Keratinocyte (primary cell): Measurements from ENCODE around the gene CECR2. TPM values are rescaled to one million over a fixed set of nuclear protein-coding genes. Genes with fewer than 3 reads are reported as not detected.

Source experiments
- DNase-seq: peaks from one replicate; pipeline ENCODE4 v3.0.0-alpha.2; 2011; ENCODE audit warnings: low read depth, missing footprints, low spot score
- FAIRE-seq: peaks from 2 replicates; lab custom pipeline; 2011; peaks lifted over from hg19 to GRCh38; lab: Jason Lieb, UNC
- H2AFZ ChIP-seq: 2 replicates; pipeline ENCODE4 v1.6.0; 2012; ENCODE audit warnings: low read length, control low read depth, inconsistent platforms; ENCODE audit not compliant: control insufficient read depth
- H3K27ac ChIP-seq: 2 replicates; pipeline ENCODE4 v1.5.1; 2011; ENCODE audit warnings: low read length; ENCODE audit not compliant: control insufficient read depth, insufficient read depth
- H3K27me3 ChIP-seq: 3 replicates; pipeline ENCODE4 v1.6.0; 2011; ENCODE audit warnings: low read length; ENCODE audit not compliant: control insufficient read depth, insufficient read depth; ENCODE audit errors: extremely low read depth
- H3K36me3 ChIP-seq, 2 experiments: 2 replicates in 1 of 2; 3 replicates in 1 of 2; pipeline ENCODE4 v1.5.1; 2011; ENCODE audit warnings: low read length in 2 of 2, mild to moderate bottlenecking in 1 of 2; ENCODE audit not compliant: control insufficient read depth in 2 of 2, insufficient read depth in 2 of 2; ENCODE audit errors: extremely low read depth in 1 of 2
- H3K4me1 ChIP-seq: 3 replicates; pipeline ENCODE4 v1.5.1; 2011; ENCODE audit warnings: low read length; ENCODE audit not compliant: control insufficient read depth, insufficient read depth; ENCODE audit errors: extremely low read depth
- H3K4me2 ChIP-seq: 3 replicates; pipeline ENCODE4 v1.6.0; 2011; ENCODE audit warnings: low read depth, low read length; ENCODE audit not compliant: control insufficient read depth, insufficient read depth; ENCODE audit errors: extremely low read depth
- H3K4me3 ChIP-seq, 3 experiments: fragments of 200-600 bp in 1 of 3; sonication (generic) in 1 of 3; 2 replicates in 2 of 3; 3 replicates in 1 of 3; pipeline ENCODE4 v1.5.1; 2011 to 2016; ENCODE audit warnings: low read length in 3 of 3, mild to moderate bottlenecking in 3 of 3, control low read depth in 2 of 3, inconsistent platforms in 1 of 3, low read depth in 1 of 3, mixed read lengths in 1 of 3, mixed run types in 1 of 3, moderate library complexity in 1 of 3; ENCODE audit not compliant: control insufficient read depth in 2 of 3, insufficient read depth in 2 of 3; ENCODE audit errors: extremely low read depth in 1 of 3
- H3K79me2 ChIP-seq: 2 replicates; pipeline ENCODE4 v1.6.0; 2012; ENCODE audit warnings: low read length; ENCODE audit not compliant: control insufficient read depth, insufficient read depth
- H3K9ac ChIP-seq: 3 replicates; pipeline ENCODE4 v1.6.0; 2011; ENCODE audit warnings: low read length; ENCODE audit not compliant: control insufficient read depth, insufficient read depth; ENCODE audit errors: extremely low read depth
- H3K9me1 ChIP-seq: 3 replicates; pipeline ENCODE4 v1.6.0; 2011; ENCODE audit warnings: low read length; ENCODE audit not compliant: control insufficient read depth, insufficient read depth; ENCODE audit errors: extremely low read depth
- H3K9me3 ChIP-seq: 2 replicates; pipeline ENCODE4 v1.5.1; 2012; ENCODE audit warnings: low read depth, low read length; ENCODE audit not compliant: control insufficient read depth
- H4K20me1 ChIP-seq: 3 replicates; pipeline ENCODE4 v1.6.0; 2011; ENCODE audit warnings: low read length; ENCODE audit not compliant: control insufficient read depth, insufficient read depth; ENCODE audit errors: extremely low read depth
- CTCF ChIP-seq, 3 experiments: IDR thresholded peaks in 1 of 3; conservative IDR thresholded peaks in 1 of 3; optimal IDR thresholded peaks in 1 of 3; 2 replicates in 2 of 3; 3 replicates in 1 of 3; pipeline versions ENCODE3 to v1.5.1; 2011; ENCODE audit warnings: low read length in 3 of 3, mild to moderate bottlenecking in 3 of 3, moderate library complexity in 2 of 3, control low read depth in 1 of 3, inconsistent platforms in 1 of 3; ENCODE audit not compliant: insufficient read depth in 2 of 3; ENCODE audit errors: extremely low read depth in 1 of 3
- EZH2 ChIP-seq: IDR thresholded peaks from one replicate; pipeline ENCODE4 v1.6.1; 2012; ENCODE audit warnings: inconsistent platforms, mild to moderate bottlenecking, low read length, moderate library complexity
- dilution Hi-C: fragments of 300-500 bp; cut with MboI; formaldehyde crosslinking; loops from one replicate; pipeline ENCODE4 v1.7.0; 2020; ENCODE audit warnings: low sequenced_read_pairs; ENCODE audit not compliant: extremely low pct_ligation_motif_present
- polyA plus RNA-seq, 5 experiments: library from polyadenylated mRNA; depleted of rRNA in 3 of 5; stranded (reverse) in 3 of 5; stranded (forward) in 1 of 5; unstranded in 1 of 5; fragments of >200 nt; gene quantifications; 1 replicate in 1 of 5; 2 replicates in 3 of 5; 3 replicates in 1 of 5; pipeline versions ENCODE4 v1.2.1 to v1.2.3, GENCODE V29; 2011 to 2012; ENCODE audit warnings: missing spikeins in 2 of 5, low read depth in 1 of 5, low replicate concordance in 1 of 5

CECR2 gene
- polyA plus RNA-seq, 1 donor (not counting 4 experiments of a cell fraction or from before 2014, with no cell fraction given) = not detected

GRCh38 chr22:17581056-17581455 is 211.8 kb downstream of the CECR2 start:
- dilution Hi-C loops = no loop called here
- FAIRE-seq = no peak

GRCh38 chr22:17581631-17582030 is 212.4 kb downstream of the CECR2 start:
- H3K4me2 ChIP-seq = no peak overlapping the region
- H3K36me3 ChIP-seq = no peaks in the 10 kb centered on the region
- H3K9me1 ChIP-seq = no peaks in the 10 kb centered on the region
- no peaks in the 10 kb centered on the region for H3K9me3 ChIP-seq
- no peak overlapping the region for H3K9ac ChIP-seq
- H2AFZ ChIP-seq = no peak overlapping the region
- no peak for TF ChIP-seq EZH2
- TF ChIP-seq CTCF (optimal IDR thresholded peaks at IDR 0.05 in 1 of 3, IDR thresholded peaks at IDR 0.05 in 1 of 3, conservative IDR thresholded peaks at IDR 0.05 in 1 of 3; ENCODE audit: extremely low read depth in 1 of 3, insufficient read depth in 2 of 3, low read length in 3 of 3) = no peak
- H3K79me2 ChIP-seq = no peaks in the 10 kb centered on the region
- no peaks in the 10 kb centered on the region for H3K27me3 ChIP-seq
- no peak overlapping the region for H3K27ac ChIP-seq
- peaks cover 2% of the 10 kb centered on the region for H3K4me1 ChIP-seq
- no peak for FAIRE-seq
- no peak overlapping the region for H3K4me3 ChIP-seq
- dilution Hi-C loops = no loop called here
- H4K20me1 ChIP-seq = no peaks in the 10 kb centered on the region
- no peak for DNase-seq

More at GRCh38 chr22:17581056-17581455, 211.8 kb downstream of the CECR2 start:
- TF ChIP-seq EZH2 = no peak
- Histone ChIP-seq H3K9ac (no peak overlapping the region), H3K27ac (no peak overlapping the region), H3K36me3 (no peaks in the 10 kb centered on the region), H4K20me1 (no peaks in the 10 kb centered on the region), H3K4me2 (no peak overlapping the region), H3K9me3 (no peaks in the 10 kb centered on the region), H3K9me1 (no peaks in the 10 kb centered on the region), H3K79me2 (no peaks in the 10 kb centered on the region), H3K4me1 (peaks cover 6% of the 10 kb centered on the region), H2AFZ (no peak overlapping the region), H3K27me3 (no peaks in the 10 kb centered on the region), H3K4me3 (no peak overlapping the region)
- DNase-seq = no peak

GRCh38 chr22:17583151-17583550 is 213.9 kb downstream of the CECR2 start:
- no peaks in the 10 kb centered on the region for H3K9me1 ChIP-seq
- no peak overlapping the region for H2AFZ ChIP-seq
- no peaks in the 10 kb centered on the region for H3K9me3 ChIP-seq
- no peak for FAIRE-seq
- no peak overlapping the region for H3K27ac ChIP-seq
- no peak overlapping the region for H3K4me2 ChIP-seq
- no peaks in the 10 kb centered on the region for H4K20me1 ChIP-seq
- H3K36me3 ChIP-seq = no peaks in the 10 kb centered on the region
- no peaks in the 10 kb centered on the region for H3K79me2 ChIP-seq
- H3K27me3 ChIP-seq = no peaks in the 10 kb centered on the region
- TF ChIP-seq EZH2 (no peak), CTCF (optimal IDR thresholded peaks at IDR 0.05 in 1 of 3, IDR thresholded peaks at IDR 0.05 in 1 of 3, conservative IDR thresholded peaks at IDR 0.05 in 1 of 3; ENCODE audit: extremely low read depth in 1 of 3, insufficient read depth in 2 of 3, low read length in 3 of 3) (no peak)
- no peak for DNase-seq
- no peak overlapping the region for H3K9ac ChIP-seq
- H3K4me3 ChIP-seq = no peak overlapping the region
- no peaks in the 10 kb centered on the region for H3K4me1 ChIP-seq
- dilution Hi-C loops = no loop called here
